Measurements from ENCODE around the gene P4HTM. TPM values are rescaled to one million over a fixed set of nuclear protein-coding genes. Genes with fewer than 3 reads are reported as not detected.
A peak's percentile ranks its signal among the peaks of the same experiment; 100 is the strongest.

The P4HTM gene, protein sequence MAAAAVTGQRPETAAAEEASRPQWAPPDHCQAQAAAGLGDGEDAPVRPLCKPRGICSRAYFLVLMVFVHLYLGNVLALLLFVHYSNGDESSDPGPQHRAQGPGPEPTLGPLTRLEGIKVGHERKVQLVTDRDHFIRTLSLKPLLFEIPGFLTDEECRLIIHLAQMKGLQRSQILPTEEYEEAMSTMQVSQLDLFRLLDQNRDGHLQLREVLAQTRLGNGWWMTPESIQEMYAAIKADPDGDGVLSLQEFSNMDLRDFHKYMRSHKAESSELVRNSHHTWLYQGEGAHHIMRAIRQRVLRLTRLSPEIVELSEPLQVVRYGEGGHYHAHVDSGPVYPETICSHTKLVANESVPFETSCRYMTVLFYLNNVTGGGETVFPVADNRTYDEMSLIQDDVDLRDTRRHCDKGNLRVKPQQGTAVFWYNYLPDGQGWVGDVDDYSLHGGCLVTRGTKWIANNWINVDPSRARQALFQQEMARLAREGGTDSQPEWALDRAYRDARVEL
- total RNA-seq, result 10 to 100 TPM; 76.4 to 99.0 (median 88.8) TPM

DNA sequence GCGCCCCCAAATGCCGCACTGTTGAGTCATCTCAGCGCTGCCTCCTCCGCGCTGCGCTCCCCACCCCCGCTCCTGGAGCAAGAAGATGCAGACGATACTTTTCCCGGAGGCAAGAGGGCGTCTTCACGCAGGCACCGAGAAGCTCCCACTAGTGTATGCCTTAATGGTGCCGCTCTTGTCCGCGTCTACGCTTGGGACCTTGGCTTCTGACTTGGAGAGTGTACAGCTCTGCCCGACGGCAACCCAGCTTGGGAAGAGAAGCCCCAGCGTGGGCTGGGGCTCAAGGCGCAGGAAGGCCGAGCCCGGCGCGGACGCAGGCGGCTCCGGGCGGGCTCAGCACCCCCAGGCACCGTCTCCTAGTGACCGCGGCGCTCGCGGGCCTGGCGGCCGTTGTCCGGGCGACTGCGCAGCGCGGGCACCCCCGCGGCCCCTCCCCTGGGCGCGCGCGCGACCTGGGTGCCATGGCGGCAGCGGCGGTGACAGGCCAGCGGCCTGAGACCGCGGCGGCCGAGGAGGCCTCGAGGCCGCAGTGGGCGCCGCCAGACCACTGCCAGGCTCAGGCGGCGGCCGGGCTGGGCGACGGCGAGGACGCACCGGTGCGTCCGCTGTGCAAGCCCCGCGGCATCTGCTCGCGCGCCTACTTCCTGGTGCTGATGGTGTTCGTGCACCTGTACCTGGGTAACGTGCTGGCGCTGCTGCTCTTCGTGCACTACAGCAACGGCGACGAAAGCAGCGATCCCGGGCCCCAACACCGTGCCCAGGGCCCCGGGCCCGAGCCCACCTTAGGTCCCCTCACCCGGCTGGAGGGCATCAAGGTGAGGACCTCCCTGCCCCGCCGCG lies at the start of gene P4HTM:
Gene P4HTM, plus strand, starts transcription at position 446 of the 840 bp plus-strand sequence. Its CDS starts 16 bp downstream, at position 462.
- DNase-seq (ENCODE audit: low spot score in 2 of 2), result peak; percentile 76 to 81
- TF ChIP-seq, protein P1, sequence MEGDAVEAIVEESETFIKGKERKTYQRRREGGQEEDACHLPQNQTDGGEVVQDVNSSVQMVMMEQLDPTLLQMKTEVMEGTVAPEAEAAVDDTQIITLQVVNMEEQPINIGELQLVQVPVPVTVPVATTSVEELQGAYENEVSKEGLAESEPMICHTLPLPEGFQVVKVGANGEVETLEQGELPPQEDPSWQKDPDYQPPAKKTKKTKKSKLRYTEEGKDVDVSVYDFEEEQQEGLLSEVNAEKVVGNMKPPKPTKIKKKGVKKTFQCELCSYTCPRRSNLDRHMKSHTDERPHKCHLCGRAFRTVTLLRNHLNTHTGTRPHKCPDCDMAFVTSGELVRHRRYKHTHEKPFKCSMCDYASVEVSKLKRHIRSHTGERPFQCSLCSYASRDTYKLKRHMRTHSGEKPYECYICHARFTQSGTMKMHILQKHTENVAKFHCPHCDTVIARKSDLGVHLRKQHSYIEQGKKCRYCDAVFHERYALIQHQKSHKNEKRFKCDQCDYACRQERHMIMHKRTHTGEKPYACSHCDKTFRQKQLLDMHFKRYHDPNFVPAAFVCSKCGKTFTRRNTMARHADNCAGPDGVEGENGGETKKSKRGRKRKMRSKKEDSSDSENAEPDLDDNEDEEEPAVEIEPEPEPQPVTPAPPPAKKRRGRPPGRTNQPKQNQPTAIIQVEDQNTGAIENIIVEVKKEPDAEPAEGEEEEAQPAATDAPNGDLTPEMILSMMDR (IDR thresholded peaks at IDR 0.05), result peak; percentile 20 to 71 (median 53)
- TF ChIP-seq POLR2A (IDR thresholded peaks at IDR 0.05), result peak in 1 of 2 donors; percentile 56
- TF ChIP-seq EP300 (IDR thresholded peaks at IDR 0.05), result peak; percentile 26 to 96
- Histone ChIP-seq H3K27ac (peak within 1 kb of the TSS; percentile 86 to 98 (median 94)), H3K4me1 (peaks cover 4 to 38% (median 18%) of the 10 kb centered on the region in 4 donors), H3K27me3 (no peaks in the 10 kb centered on the region), H3K36me3 (peaks cover 0 to 29% (median 0%) of the 10 kb centered on the region in 3 donors), H3K9me3 (no peaks in the 10 kb centered on the region), H3K4me3 (peak within 1 kb of the TSS; percentile 89 to 96 (median 92))
- WGBS, 2 donors, result 0% methylated on average over 17 to 18 of the region's 91 CpGs

DNA sequence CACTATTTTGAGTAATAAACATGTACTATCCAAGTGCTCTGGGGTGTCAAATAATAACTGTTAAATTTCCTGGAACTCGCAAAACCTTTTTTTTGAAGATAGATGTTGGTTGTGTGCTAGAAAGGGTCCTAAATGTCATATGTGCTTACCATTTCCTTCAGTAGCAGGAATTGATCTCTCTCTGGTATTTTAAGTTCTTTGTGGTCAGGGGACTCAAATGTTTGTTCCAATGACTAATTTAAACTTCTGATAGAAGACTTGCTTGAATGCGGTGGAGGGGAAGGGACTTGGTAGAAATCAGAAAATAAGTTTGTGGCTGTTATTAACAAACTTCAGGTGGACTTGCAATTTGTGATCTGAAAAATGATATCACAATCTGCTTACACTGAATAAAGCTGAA lies 44.6 kb upstream of the P4HTM start:
- H3K36me3 ChIP-seq, result peaks cover 0 to 26% (median 0%) of the 10 kb centered on the region in 3 donors
- H3K4me1 ChIP-seq, result peaks cover 0 to under 1% (median 0%) of the 10 kb centered on the region in 4 donors
- no peaks in the 10 kb centered on the region for H3K9me3 ChIP-seq
- 92 to 96% methylated on average over 2 of the region's 2 CpGs for WGBS, 2 donors
- DNase-seq (ENCODE audit: low spot score in 2 of 2), result no peak
- peak overlapping the region in 1 of 4 donors; percentile 40 for H3K27ac ChIP-seq
- H3K27me3 ChIP-seq, result no peaks in the 10 kb centered on the region
- TF ChIP-seq EP300 (IDR thresholded peaks at IDR 0.05), result no peak
- TF ChIP-seq, protein P1 (IDR thresholded peaks at IDR 0.05), result no peak
- TF ChIP-seq POLR2A (IDR thresholded peaks at IDR 0.05), result no peak
- no peak overlapping the region for H3K4me3 ChIP-seq

DNA sequence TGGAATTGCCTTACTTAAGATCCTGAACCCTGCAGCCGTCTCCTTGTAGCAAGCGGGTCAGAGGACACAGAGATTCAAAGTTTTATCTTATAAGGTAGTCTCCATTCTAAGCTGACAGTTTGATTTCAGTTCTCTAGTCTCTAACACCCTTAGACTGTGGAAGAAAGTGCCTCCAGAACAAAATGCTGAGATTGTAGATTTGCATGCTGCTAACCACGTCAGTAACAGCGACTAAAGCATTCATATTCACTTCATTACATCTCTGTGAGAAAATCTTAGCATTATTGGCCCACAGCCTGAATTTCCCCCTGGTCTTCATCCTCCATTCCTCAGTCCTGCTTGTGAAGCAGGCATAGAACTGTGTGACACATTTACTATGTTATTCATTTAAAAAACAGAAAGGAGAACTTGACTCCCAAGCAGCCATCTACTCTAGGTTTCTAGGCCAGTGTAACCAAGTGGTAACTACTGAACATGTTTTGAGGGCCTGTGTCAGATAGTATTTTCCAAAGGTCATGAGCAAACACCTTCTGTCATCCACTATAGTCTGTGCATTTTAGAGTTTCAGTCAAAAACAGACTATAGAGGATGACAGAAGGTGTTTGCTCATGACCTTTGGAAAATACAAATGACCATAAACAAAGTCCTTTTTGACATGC lies 44.0 kb upstream of the P4HTM start:
- 67 to 77% methylated on average over 4 of the region's 4 CpGs for WGBS, 2 donors
- Histone ChIP-seq H3K4me3 (no peak overlapping the region), H3K4me1 (peaks cover 0 to 6% (median 0%) of the 10 kb centered on the region in 4 donors), H3K27me3 (no peaks in the 10 kb centered on the region), H3K36me3 (peaks cover 0 to 26% (median 0%) of the 10 kb centered on the region in 3 donors), H3K9me3 (no peaks in the 10 kb centered on the region), H3K27ac (peak overlapping the region in 1 of 4 donors; percentile 40)
- DNase-seq (ENCODE audit: low spot score in 2 of 2), result no peak
- TF ChIP-seq POLR2A (IDR thresholded peaks at IDR 0.05), result no peak
- TF ChIP-seq EP300 (IDR thresholded peaks at IDR 0.05), result no peak
- TF ChIP-seq, protein P1 (IDR thresholded peaks at IDR 0.05), result no peak

DNA sequence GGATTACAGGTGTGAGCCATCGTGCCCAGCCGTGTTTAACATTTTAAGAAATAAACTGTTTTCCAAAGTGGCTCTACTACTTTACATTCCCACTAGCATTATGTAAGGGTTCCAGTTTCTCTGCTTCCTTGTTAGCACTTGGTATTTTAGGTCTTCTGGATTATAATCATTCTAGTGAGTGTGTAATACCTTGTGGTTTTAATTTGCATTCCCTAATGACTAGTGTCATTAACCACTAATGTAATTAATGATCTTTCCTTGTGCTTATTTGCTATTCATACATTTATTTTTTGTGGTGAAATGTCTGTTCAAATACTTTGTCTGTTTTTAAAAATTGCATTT lies 40.7 kb upstream of the P4HTM start:
- H3K4me3 ChIP-seq, result no peak overlapping the region
- 58 to 69% methylated on average over 2 of the region's 2 CpGs for WGBS, 2 donors

More for the DNA sequence above, 40.7 kb upstream of the P4HTM start:
- no peak for DNase-seq (ENCODE audit: low spot score in 2 of 2)
- TF ChIP-seq, protein P1 (IDR thresholded peaks at IDR 0.05), result no peak
- no peak for TF ChIP-seq POLR2A (IDR thresholded peaks at IDR 0.05)
- TF ChIP-seq EP300 (IDR thresholded peaks at IDR 0.05), result no peak
- H3K27ac ChIP-seq, result no peak overlapping the region
- peaks cover 0 to 31% (median 0%) of the 10 kb centered on the region in 3 donors for H3K36me3 ChIP-seq
- H3K4me1 ChIP-seq, result peaks cover 0 to 12% (median 0%) of the 10 kb centered on the region in 4 donors
- no peaks in the 10 kb centered on the region for H3K9me3 ChIP-seq
- H3K27me3 ChIP-seq, result no peaks in the 10 kb centered on the region
